HG03135 (cell line): ENCODE data around the gene CPVL.
A peak's percentile ranks its signal among the peaks of the same experiment; 100 is the strongest.
"Not testable (repeated sequence)": the region's sequence is repeated elsewhere in the genome, so short reads cannot be mapped to it uniquely, and the experiment has no call there.

Source experiments
- ATAC-seq: cut with Tn5 transposase; IDR thresholded peaks from one replicate; pipeline ENCODE4 v1.9.1; 2021; ENCODE audit warnings: mild to moderate bottlenecking, moderate library complexity; ENCODE audit not compliant: unreplicated experiment

The CPVL gene

DNA sequence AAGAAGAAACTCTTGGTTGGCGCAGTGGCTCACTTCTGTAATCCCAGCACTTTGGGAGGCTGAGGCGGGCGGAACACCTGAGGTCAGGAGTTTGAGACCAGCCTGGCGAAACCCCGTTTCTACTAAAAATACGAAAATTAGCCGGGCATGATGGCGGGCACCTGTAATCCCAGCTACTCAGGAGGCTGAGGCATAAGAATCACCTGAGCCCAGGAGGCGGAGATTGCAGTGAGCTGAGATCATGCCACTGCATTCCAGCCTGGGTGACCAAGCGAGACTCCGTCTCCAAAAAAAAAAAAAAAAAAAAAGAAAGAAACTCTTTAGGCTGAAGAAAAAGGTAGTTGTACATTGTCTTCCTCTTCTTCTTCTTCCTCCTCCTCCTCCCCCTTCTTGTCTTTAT, 53.2 kb downstream of the CPVL start:
- not testable (repeated sequence) for ATAC-seq

- peak; percentile 99 for ATAC-seq
These were observed 54.6 kb downstream of the CPVL start for GRCh38 chr7:29091715-29092114.

GRCh38 chr7:29090836-29091601, 55.3 kb downstream of the CPVL start:
- ATAC-seq = peak; percentile 30

DNA sequence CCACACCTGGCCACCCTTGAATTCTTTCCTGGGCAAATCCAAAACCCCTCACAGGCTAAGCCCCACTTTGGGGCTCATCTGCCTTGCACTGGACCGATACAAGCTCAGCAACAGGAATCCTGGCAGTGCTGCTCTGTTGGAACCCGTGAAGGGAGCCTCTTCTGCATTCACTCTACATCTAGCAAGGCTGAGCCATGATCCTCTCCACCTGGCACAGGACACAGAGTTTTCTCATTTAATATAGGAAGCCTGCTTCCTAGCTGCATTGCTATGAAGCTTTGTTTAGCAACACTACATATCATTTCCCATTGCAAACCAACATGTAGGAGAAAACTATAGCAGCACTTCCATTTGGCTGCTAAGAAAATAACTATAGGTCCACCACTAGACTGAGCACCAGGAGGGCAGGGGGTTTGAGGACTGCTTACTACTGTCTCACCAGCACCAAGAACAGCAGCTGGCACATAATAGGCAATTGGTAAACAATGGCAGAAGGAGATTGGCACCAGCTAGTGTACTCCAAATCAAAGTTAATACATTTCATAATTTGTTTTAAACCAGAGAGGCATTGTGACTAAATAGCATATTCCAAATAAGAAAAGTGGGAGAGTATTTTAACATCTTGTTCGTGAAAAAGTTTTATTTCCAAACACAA, 56.1 kb downstream of the CPVL start:
- no peak for ATAC-seq

- ATAC-seq = no peak
These were observed 58.5 kb downstream of the CPVL start for GRCh38 chr7:29087840-29088170.

DNA sequence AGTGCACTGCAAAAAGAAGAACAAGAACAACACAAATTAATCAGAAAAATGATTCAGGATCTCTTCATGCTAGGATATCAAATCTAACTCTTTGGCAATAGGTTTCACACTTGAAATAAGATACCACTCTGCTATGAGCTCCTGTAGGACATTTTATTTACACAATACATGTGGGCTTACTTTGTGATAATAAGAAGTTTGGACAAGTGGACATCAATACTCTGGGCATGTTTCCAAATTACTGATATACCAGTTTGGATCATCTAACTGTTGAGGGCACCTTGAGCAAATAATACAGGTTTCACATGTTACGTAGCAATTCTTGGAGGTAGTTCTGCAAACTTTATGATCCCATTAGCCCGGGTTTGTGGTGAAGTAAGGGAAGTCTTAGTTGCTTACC, 59.8 kb downstream of the CPVL start:
- ATAC-seq = no peak

- peak; percentile 80 for ATAC-seq
These were observed 61.5 kb downstream of the CPVL start for GRCh38 chr7:29084832-29085231.

GRCh38 chr7:29080803-29081202, 65.5 kb downstream of the CPVL start:
- ATAC-seq = no peak

GRCh38 chr7:29078311-29079260, 67.8 kb downstream of the CPVL start:
- ATAC-seq = no peak

GRCh38 chr7:29077854-29078253, 68.5 kb downstream of the CPVL start:
- ATAC-seq = no peak

GRCh38 chr7:29077176-29077575, 69.2 kb downstream of the CPVL start:
- no peak for ATAC-seq

DNA sequence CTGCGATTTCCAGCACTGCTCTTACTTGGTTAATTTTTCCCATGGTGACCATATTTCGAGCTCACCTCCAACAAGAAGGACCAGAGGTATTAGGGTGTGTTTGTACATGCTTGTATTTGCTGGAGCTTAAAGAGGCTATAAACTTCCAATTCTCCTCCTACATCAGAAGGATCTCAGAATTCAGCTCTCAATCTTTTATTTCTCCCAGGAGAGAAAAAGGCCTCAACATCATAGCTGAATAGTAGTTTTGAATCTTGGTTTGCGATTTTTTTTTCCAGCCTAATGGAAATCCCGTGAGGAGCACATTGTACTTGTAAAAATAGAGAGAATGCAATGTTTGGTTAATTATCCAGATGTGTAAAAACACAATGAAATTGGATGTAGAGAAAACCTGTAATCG, 69.7 kb downstream of the CPVL start:
- ATAC-seq = no peak

- no peak for ATAC-seq
These were observed 70.7 kb downstream of the CPVL start for GRCh38 chr7:29075606-29076005.

DNA sequence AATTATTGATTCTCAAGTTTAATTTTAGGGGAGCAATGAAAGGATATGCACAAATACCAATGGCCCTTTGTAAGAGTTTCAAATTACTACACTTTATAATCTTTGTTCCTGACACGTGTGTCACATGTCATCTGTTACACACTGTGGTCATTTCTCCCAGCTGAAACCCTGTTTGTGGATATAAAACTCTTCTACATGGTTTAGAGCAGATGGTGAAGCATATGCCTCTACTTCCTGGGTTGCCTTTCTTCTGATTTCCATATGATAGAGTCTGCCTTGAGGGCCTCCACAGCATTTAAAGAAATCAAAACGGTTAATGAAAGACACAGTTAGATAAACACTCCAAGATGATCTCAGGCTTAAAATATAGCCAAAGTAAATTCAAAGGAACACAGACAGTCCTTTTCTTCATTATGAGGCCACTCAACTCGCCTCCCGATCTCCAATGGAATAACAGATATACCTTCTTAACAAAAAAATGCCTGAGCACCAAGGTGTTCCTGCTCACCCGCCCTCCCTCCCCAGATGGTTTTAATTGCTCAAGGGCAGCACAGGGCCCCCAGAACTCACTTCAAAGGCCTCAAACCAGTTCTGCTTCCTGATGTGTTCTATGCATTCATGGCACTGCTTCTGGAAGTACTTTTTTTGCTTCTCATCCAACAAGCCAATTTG, 75.0 kb downstream of the CPVL start:
- ATAC-seq = no peak

DNA sequence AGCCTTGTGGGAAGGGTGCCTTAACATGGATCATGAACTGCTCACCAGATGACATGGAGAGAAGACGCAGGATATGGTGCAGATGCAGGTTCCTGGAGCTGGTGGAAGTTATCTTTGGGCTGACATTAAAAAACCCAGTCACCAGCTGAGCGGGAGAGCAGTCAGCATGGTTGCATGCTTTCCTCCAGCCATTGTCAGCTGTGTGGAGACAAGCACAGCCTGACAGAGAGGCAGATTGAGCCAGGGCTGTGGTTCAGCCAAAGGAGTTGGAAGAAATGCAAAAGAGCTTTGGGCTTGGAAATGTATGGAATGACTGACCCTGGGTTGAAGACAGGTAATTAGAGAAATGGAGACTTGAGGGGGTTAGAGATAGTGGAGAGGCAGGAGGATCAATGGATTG, 79.7 kb downstream of the CPVL start:
- no peak for ATAC-seq

- ATAC-seq = no peak
These were observed 81.0 kb downstream of the CPVL start for GRCh38 chr7:29065181-29065857.

GRCh38 chr7:29063872-29064271, 82.5 kb downstream of the CPVL start:
- no peak for ATAC-seq

DNA sequence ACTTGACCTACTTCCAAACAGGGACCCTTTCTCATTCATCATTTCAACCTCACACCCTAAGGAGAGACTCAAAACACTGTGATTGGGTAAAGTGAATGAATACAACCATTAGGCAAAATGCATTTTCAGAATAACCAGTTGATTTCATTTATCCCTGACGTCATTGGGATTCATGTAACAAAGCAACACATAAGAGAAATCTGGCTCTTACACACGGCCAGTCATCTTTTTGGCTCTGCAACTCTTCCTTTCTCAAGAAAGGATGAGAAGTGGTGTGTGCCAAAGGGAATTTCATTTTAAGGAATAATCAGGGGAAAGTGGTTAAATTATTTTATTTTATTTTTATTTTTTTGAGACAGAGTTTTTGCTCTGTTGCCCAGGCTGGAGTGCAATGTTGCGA, 83.1 kb downstream of the CPVL start:
- no peak for ATAC-seq

- no peak for ATAC-seq
These were observed 93.0 kb downstream of the CPVL start for GRCh38 chr7:29053105-29053872.

- no peak for ATAC-seq
These were observed 99.4 kb downstream of the CPVL start for GRCh38 chr7:29046978-29047377.
